Lung (tissue), 12 donors: ENCODE results near the gene SLC44A2. TPM values are rescaled to one million over a fixed set of nuclear protein-coding genes. Genes with fewer than 3 reads are reported as not detected.
"Not testable (repeated sequence)": the region's sequence is repeated elsewhere in the genome, so short reads cannot be mapped to it uniquely, and the experiment has no call there.

Source experiments
- ATAC-seq: fragments of 200-7000 bp; cut with Tn5 transposase; one replicate; pipeline ENCODE4 v1.9.1; 2020; ENCODE audit warnings: moderate number of reproducible peaks; ENCODE audit not compliant: insufficient read depth, low FRiP score
- DNase-seq, 3 donors: peaks; one replicate each; pipeline ENCODE4 v3.0.0-alpha.2; 2013 to 2017
- H3K27ac ChIP-seq, 2 donors: one replicate each; pipeline ENCODE4 v1.5.1; 2013; ENCODE audit warnings: mild to moderate bottlenecking in 2 of 2, moderate library complexity in 2 of 2, control low read depth in 1 of 2, inconsistent platforms in 1 of 2, low read depth in 1 of 2, low read length in 1 of 2
- H3K27me3 ChIP-seq, 3 donors: one replicate each; pipeline ENCODE4 v1.5.1; 2013; ENCODE audit warnings: low read length in 2 of 3; ENCODE audit not compliant: control insufficient read depth in 3 of 3, insufficient read depth in 3 of 3
- H3K36me3 ChIP-seq, 4 donors: one replicate each; pipeline ENCODE4 v1.5.1; 2013; ENCODE audit warnings: low read length in 4 of 4, mild to moderate bottlenecking in 1 of 4, moderate library complexity in 1 of 4; ENCODE audit not compliant: control insufficient read depth in 4 of 4, insufficient read depth in 4 of 4
- H3K4me1 ChIP-seq, 5 donors: one replicate each; pipeline ENCODE4 v1.5.1; 2013; ENCODE audit warnings: low read length in 5 of 5, mild to moderate bottlenecking in 2 of 5, moderate library complexity in 1 of 5; ENCODE audit not compliant: control insufficient read depth in 5 of 5, insufficient read depth in 5 of 5
- H3K4me3 ChIP-seq: one replicate; pipeline ENCODE4 v1.5.1; 2013; ENCODE audit warnings: mild to moderate bottlenecking, control low read depth, moderate library complexity
- H3K9ac ChIP-seq, 2 donors: one replicate each; pipeline ENCODE4 v1.5.1; 2013; ENCODE audit warnings: low read length in 2 of 2, control low read depth in 1 of 2; ENCODE audit not compliant: insufficient read depth in 1 of 2
- H3K9me3 ChIP-seq, 4 donors: one replicate each; pipeline ENCODE4 v1.5.1; 2013; ENCODE audit warnings: low read length in 3 of 4, mild to moderate bottlenecking in 1 of 4, moderate library complexity in 1 of 4; ENCODE audit not compliant: control insufficient read depth in 4 of 4, insufficient read depth in 3 of 4
- CTCF ChIP-seq: IDR thresholded peaks from 2 replicates; pipeline ENCODE4 v1.5.1; 2012; ENCODE audit warnings: mild to moderate bottlenecking; ENCODE audit errors: control extremely low read depth, extremely low read depth
- WGBS, 2 donors: extraction: QIAGEN DNeasy Blood & Tissue Kit; methylation state at CpG; one replicate each; pipeline ENCODE4 v1.1.7; 2013; 5-methylcytosine and 5-hydroxymethylcytosine counted together
- polyA plus RNA-seq, 2 donors: library from polyadenylated mRNA; stranded (reverse); fragments of 200-250 nt; gene quantifications; one replicate each; pipeline ENCODE4 v1.2.1, GENCODE V29; 2013
- total RNA-seq, 2 donors: library from RNA; depleted of rRNA in 1 of 2; stranded (reverse); fragments of >200 nt in 1 of 2; gene quantifications; one replicate each; pipeline ENCODE4 v1.2.1, GENCODE V29; 2014 to 2021
- donor health status: control.
- donor health status: control.
- donor health status: Bipolar disorder and iron deficiency.
- donor health status: healthy.
- donor health status: DM: yes; HTN: yes; CAD: no.

Gene SLC44A2
- total and polyA plus RNA-seq, 4 donors = 83.6 to 173 (median 118) TPM

GRCh38 chr19:10660346-10660745, 35.0 kb downstream of the SLC44A2 start:
- Histone ChIP-seq H3K4me3 (no peak overlapping the region), H3K27ac (peak overlapping the region in 1 of 2 donors; percentile 14), H3K9me3 (no peaks in the 10 kb centered on the region), H3K36me3 (peaks cover 2 to 7% (median 3%) of the 10 kb centered on the region in 4 donors), H3K9ac (no peak overlapping the region), H3K4me1 (peaks cover 0 to 18% (median 12%) of the 10 kb centered on the region in 5 donors), H3K27me3 (no peaks in the 10 kb centered on the region)
- no peak for TF ChIP-seq CTCF
- DNase-seq = no peak
- no peak for ATAC-seq
- WGBS, 2 donors = 75 to 82% methylated on average over 5 of the region's 5 CpGs

GRCh38 chr19:10661946-10662345, 36.6 kb downstream of the SLC44A2 start:
- Histone ChIP-seq H3K27ac (no peak overlapping the region), H3K9ac (no peak overlapping the region), H3K4me1 (peaks cover 0 to 10% (median 5%) of the 10 kb centered on the region in 5 donors), H3K36me3 (peaks cover 2 to 7% (median 6%) of the 10 kb centered on the region in 4 donors), H3K9me3 (no peaks in the 10 kb centered on the region), H3K4me3 (no peak overlapping the region), H3K27me3 (no peaks in the 10 kb centered on the region)
- no peak for TF ChIP-seq CTCF
- no peak for DNase-seq
- WGBS, 2 donors = 61 to 72% methylated on average over 1 of the region's 1 CpG
- no peak for ATAC-seq

GRCh38 chr19:10662384-10663251, 37.3 kb downstream of the SLC44A2 start:
- Histone ChIP-seq H3K9ac (no peak overlapping the region), H3K27me3 (no peaks in the 10 kb centered on the region), H3K4me3 (no peak overlapping the region), H3K27ac (no peak overlapping the region), H3K36me3 (peaks cover 3 to 7% (median 5%) of the 10 kb centered on the region in 4 donors), H3K9me3 (no peaks in the 10 kb centered on the region), H3K4me1 (peaks cover 0 to 10% (median 5%) of the 10 kb centered on the region in 5 donors)
- no peak for TF ChIP-seq CTCF
- no peak for ATAC-seq
- no peak for DNase-seq
- 64 to 76% methylated on average over 14 of the region's 14 CpGs for WGBS, 2 donors

- H3K27me3 ChIP-seq, H3K9ac ChIP-seq, H3K27ac ChIP-seq, ATAC-seq, H3K4me1 ChIP-seq, DNase-seq, H3K36me3 ChIP-seq, H3K4me3 ChIP-seq, H3K9me3 ChIP-seq: not testable (repeated sequence)
- 87 to 90% methylated on average over 16 of the region's 16 CpGs for WGBS, 2 donors
Observed at GRCh38 chr19:10663252-10663563, 37.9 kb downstream of the SLC44A2 start.
